Measurements from ENCODE around the gene IL22RA1.

The IL22RA1 gene

DNA sequence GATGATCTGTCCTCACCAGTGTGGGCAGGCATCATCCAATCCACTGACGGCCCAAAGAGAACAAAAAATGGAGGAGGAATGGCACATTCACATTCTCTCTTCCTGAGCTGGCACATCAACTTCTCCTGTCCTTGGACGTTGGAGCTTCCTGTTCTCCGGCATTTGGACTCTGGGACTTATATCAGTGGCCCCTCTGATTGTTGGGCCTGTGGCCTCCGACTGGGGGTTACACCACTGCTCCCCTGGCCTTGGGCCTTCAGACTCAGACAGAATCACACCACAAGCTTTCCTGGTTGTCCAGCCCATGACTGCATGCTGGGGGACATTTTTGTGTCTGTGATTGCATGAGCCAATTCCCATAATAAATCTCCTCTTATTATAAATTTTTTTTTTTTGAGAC, 24.1 kb upstream of the IL22RA1 start:
- DNase-seq (ENCODE audit: low read depth): no peak

DNA sequence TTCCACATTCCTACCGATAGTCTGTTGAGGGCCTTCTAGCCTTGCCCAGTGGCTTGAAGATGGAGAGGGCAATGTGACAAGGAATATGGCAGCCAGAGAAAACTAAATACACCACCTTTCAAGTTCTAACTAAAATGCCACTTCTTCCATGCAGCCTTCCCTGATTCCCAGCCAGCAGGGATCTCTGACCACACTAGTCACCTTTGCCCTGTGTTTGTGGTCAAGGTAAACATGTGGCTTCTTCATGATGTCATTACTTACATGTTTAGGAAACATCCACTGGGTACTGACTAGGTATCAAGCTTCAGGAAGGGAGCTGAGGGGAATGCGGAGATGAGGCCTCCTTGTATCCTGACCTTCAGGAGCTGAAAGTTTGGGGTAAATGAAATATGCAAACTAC, 22.6 kb upstream of the IL22RA1 start:
- DNase-seq (ENCODE audit: low read depth): no peak

DNA sequence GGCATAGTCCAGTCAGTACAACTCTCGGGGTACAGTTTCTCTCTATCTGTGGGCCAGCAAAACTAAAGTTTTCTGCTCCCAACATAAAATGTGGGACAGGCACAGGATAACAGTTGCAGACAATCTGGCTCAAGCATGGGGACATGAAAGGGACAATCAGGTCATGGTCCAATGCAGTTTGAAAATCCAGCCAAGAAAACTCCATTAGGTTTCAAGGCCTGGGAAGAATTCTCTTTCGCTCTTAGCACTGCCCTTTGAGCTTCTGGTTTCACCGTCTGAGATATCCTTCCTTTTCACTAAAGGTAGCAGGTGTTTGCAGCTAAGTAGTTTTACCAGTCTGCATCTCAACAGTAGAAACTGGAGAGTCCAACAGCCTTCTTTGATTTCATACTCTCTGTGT, 21.1 kb upstream of the IL22RA1 start:
- DNase-seq (ENCODE audit: low read depth): no peak

DNA sequence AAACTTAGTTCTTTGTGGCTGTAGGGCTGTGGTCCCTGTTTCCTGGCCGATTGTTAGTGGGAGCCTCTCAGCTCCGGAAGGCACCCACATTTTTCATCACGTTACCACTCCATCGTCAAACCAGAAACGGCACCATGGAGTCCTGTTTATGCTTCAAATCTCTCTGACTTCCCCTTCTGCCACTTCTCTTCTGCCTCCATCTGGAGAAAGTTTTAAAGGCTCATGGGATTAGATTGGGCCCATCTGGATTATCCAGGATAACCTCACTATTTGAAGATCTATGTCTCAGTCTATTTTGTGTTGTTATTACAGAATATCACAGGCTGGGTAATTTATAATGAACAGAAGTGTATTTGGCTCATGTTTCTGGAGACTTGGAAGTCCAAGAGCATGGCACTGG, 19.3 kb upstream of the IL22RA1 start:
- no peak for DNase-seq (ENCODE audit: low read depth)

DNA sequence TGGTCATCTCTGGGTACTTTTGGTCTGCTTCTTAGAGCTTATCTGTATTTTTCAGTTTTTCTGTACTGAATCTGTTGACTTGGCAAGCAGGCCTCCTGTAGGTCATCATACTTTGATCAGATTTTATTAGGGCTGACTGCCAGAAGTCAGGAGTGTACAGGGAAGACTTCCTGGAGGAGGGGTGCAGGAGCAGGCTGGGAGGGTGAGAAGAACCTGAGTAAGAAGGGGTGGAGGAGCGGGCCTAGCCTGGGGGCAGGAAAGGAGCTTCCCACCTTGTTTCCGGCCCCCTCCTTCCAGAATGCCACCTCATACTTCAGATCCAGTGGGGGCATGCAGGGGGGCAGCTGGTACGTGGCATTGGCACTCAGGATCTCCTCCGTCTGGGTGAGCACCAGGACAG, 18.3 kb upstream of the IL22RA1 start:
- DNase-seq (ENCODE audit: low read depth): no peak

DNA sequence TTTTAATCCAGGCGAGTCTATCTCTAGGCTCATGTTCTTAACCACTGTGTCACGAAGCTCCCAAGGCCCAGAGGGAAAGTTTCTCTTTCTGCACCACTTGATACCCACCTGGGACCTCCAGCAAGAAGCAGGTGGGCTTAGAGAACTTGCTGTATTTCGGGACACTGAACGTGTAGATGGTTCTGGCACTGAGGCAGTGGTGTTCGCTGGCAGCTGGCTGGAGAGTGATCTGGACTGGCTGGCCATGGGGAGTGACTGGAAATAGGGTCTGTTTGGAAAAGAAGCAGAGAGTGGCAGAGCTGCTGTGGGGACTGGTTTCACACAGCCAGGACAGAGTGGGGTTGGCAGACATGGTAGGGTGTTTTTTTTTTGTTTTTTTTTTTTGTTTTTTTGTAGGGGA, 16.4 kb upstream of the IL22RA1 start:
- DNase-seq (ENCODE audit: low read depth): no peak

DNA sequence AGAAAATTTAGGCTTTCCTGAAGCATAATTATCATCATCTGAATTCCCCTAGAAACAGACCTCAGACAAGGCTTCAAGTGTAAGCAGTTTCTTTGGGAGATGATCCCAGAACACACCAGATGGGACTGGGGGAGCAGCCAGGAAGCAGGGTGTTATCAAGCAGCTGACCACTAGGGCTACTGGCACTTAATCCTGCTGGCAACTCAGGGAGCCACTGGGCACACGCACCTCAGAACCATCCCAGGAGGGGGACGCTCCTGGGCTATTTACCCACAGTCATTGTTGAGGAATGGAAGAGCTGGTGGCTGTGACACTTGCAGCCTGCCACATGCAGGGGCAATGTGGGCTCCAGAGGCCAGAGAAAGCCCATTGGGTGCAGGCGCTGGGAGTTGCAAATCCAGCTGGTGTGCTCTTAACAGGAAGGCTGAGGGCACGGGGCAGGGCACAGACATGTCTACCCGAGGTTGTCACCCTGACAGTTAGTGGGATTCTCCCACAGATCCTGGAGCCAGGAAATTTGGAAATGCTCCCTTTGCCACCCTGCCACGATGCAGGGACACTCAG, 15.1 kb upstream of the IL22RA1 start:
- no peak for DNase-seq (ENCODE audit: low read depth)

DNA sequence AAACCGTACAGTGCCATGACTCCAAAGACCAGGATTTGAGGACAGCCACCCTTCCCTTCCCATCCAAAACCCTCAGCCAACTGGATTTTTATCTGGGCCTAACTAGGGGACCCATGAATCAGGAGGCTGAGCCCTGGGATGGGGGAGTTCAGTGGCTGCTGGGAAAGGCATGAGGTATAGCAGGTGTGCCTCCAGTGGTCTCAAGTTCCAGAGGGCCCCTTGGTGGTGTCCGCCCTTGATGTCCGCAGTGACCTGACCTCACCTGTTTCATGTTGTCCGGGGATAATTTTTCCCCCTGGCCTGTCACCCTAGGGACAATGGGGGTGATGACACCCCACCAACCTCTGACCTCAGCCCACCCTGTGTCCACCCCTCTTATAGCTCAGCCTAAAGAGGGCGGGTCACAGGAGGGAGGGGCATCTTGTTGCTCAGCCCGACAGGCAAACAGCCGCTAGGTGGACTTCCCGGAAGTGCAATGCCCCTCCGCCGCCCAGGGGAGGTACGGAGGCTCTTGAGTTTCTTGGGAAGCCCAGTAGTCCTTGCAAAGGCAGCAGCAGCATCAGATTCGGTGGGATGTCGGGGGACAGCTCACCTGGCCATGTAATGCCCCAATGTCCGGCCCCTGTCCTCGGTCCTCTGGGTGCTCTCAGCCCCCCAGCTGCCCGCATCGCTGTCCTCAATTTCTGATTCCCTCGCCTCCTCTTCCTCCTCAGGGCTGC, 13.8 kb upstream of the IL22RA1 start:
- DNase-seq (ENCODE audit: low read depth): no peak

DNA sequence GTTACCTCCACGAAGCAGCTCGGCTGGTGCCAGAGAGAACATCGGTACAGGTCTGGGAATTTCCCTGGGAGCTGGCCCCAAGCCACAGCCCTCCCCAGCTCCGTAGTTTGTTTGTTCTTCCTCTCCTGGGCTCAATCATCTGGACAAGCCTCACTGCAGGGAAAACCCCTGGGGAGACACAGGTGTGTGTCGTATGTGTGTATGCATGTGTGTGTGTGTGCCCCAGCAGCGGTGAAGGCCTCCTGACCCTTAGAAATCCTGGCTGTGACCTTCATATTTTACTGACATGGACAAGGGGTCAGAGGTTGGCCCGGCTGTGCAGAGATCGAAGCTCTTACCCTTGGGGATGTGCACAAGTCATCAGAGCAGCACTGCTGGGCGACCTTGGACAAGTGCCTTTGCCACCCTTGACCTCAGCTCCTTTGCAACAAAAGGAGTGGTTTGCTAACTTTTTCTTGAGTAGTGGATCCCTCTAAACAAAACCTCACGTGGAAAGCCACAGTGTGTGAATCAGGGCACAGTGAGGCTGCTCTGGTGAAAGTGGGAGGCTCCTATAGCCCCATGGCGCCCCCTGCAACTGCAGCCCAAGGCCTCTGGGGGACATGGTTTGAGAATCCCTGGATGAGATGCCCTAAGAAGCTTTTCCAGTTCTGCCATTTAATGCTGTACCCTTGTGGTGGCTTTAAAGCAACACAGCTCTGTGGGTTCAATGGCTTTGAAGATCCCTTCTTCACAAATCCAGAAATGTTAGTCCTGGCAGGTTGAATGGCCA, 12.3 kb upstream of the IL22RA1 start:
- no peak for DNase-seq (ENCODE audit: low read depth)

DNA sequence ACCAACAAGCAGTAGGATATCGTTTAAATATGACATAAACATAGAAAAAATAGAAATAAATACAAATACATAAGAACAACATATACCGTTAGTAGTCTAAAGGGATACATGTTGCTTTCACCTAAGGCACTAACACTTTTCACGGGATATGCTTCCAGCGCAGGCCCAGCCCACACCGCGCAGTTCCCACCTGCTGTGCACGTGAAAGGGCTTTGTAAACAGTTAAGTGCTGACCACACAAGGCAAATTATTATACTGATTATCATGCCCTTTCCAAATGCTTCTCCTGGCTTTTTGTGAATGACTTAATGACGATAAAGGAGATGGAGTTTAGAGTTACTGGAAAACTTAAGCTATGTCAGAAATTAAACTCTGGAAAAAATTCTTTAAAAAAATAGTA, 11.3 kb upstream of the IL22RA1 start:
- DNase-seq (ENCODE audit: low read depth): no peak

DNA sequence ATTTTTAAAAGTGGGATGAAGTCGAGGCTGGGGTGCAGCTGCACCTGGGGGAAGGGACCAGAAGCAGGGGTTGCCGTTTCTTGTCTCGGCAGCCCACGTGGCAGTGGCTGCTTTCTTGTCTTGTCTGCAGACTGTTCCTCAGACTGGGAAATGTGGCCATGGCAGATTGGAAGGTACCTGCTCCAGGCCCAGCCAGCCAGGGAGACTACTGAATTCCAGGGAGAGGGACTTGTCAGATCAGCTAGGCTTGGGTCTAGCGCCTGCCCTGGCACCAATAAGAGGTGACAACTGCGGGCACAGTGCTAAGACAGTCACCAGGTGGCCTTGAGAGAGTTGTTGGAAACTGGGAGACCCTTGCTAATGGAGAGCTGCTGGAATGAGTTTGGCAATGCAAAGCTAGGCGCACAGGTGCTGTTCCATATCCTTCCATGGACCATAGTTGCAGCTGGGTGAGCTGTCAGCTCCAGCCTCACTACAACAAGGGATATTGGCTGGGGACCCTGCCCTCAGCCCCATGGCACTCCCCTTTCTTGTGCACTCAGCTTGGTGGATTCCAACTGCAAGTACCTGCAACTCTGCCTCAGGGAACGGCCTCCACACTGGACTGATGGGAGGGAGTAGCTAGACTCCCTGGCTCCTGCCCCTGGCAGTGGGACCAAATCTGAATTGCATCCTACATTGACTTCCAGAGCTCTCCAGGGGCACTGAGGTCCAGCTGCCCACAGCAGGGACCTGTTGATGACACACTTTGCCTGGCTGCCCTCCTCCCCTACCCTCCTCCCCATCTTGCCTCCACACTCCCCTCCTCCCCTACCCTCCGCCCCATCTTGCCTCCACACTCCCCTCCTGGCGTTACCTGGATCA, 9.9 kb upstream of the IL22RA1 start:
- no peak for DNase-seq (ENCODE audit: low read depth)

DNA sequence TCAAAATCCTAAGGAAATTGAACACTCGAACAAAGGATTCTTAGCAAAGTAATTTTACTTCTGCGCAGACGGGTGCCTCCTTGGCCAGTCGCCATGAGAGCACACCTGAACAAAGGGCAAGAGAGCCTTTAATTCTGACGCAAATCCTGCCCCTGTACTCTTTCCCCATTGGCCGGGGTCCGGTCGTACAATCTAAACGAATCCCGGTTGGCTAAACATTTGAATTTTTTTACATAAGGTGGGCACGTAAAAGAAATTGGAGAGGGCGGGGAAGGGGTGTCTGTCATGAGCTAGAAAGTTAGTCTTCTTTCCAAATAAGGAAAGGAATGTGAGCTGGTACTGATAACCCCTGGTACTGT, 8.2 kb upstream of the IL22RA1 start:
- DNase-seq (ENCODE audit: low read depth): no peak

DNA sequence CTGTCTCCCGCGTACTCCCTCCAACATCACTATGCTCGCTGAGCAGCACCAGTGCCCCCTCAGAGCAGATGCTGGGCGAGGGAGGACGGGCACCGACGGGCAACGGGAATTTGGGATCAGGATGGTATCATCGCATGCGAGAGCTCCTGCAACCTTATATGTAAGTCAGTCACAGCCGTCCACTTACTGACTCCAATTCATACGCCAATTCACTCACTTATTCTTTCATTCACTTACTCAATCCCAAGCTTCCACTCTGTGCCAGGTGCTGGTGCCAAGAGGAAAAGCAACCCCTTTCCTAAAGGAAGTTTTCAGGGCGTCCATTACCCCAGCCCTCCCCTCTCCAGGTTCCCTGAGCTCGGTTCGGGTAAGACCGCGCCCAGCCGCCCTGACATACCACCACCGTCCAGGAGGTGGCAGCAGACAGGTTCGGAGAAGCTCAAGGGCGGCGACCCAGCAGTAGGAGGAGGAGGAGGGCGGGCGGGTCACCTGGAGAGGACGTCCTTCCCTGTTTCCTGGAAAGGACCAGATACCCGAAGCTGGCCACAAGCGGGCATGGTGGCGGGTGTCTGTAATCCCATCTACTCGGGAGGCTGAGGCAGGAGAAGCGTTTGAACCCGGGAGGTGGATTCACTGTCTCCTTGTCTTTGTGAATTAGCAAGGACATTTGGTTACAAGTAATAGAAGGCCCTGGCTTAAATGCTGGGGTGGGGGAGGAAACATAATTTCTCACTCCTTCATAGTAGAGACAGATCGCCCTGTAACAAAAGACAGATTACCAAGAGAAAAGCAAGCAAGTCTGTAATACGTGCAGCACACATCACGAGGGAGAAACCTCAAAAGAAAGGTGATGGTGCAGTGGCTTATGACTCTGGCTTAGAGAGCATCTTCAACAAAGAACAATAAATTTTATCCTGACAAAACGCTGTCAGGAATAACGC, 7.6 kb upstream of the IL22RA1 start:
- peak; percentile 84 for DNase-seq (ENCODE audit: low read depth)

DNA sequence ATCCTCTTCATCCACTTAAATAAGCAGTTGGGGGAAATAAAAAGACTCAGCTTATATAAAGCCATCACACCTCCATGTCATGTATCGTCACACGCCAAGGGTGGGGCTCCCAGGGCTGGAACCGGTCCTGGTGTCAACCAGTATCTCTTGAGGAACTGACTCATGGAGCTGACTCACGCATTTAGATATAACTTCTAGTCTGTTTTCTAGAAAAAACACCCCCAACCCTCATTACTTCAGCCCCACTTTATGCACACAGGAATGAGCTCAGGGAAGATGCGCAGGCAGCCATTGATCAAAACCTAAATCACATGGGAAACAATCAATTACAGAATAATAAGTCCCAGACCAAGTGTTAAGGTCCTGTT, 6.9 kb upstream of the IL22RA1 start:
- DNase-seq (ENCODE audit: low read depth): peak; percentile 10

DNA sequence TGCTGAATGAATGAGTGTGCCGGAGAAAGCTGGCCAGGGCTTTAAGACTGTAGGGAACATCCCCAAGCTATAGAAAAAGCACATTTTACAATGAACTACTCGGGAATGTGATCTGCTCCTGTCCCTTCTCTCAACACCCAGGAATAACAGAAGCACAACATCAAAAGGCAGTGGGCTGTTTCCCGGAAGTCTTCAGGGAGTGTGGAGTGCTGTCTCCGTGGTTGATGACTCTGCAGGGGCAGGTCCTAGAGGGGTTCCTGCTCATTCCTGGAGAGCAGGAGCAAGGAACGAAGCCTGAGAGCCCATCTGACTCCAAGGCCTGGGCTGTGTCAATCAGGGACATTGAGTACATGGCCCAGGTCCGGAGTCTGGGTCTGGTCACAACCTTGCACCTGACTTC, 4.9 kb upstream of the IL22RA1 start:
- no peak for DNase-seq (ENCODE audit: low read depth)

DNA sequence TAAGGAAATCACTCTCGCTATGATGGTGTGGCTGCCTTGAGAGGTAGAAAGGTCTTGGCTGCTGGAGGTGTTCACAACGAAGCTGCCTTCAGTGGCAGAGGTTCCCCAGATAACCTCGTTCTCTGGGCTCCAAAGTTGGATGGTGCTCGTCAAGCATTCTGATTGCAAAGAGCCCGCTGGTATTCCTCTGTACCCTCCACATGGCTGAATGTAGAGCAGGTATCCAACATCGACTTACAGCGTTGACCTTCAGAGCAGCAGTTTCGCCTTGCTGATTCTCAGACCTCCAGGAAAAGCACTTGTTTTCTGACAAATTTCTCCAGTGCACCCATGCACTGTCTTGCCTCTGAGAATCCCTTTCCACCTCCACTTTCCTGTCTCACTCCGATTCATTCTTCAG, 4.3 kb upstream of the IL22RA1 start:
- no peak for DNase-seq (ENCODE audit: low read depth)

DNA sequence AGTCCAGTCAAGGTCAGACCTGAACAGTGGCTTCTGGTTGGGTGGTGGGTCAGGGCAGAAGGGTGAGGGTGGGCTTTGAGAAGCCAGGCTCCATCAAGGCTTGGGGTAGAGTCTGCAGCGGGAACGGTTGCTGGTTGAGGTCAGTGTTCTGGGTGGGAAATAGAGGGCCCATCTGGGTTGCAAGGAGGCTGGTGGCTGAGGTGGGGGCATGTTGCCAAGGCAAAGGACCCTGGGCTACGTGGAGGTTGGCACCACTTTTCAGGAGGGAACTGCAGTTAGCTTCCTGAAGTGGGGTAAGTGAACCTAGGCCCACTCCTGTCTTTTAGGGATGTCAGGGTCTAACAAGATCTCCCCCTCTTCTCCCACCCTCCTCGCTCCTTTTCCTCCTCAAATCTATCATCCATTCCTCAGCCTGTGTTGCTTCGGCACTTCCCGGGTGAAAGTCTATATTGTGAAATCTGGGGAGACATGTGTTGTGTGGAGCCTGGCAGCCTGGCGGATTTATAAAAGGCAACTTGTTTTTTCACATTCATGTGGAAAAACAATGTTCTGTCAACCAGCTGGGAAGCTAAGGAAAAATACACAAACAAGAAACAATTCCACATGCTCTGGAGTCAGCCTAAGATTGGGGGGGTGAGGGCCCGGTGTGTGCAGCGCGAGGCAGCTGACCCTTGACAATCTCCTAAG, 1.5 kb downstream of the IL22RA1 start:
- no peak for DNase-seq (ENCODE audit: low read depth)

DNA sequence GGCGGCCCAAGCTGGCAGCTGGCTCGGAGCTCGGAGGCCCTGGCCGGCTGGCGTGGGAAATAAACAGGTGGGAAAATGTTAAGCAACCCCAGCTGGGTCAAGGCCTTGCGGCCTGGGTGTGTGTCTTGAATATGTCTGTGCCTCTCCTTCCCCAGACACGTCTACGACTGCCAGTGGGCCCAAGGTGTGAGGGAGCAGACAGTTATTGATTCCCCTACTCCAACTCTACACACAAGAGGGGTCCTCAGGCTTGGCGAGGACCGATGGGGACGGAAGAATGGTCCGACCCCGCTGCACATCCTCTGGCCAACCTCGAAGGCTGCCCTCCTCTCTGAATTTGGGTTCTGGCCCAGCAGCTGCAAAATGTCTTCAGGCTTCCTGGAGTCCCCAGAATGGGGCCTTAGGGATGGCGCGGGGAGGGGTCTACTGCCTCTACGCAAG, 2.2 kb downstream of the IL22RA1 start:
- DNase-seq (ENCODE audit: low read depth): no peak

DNA sequence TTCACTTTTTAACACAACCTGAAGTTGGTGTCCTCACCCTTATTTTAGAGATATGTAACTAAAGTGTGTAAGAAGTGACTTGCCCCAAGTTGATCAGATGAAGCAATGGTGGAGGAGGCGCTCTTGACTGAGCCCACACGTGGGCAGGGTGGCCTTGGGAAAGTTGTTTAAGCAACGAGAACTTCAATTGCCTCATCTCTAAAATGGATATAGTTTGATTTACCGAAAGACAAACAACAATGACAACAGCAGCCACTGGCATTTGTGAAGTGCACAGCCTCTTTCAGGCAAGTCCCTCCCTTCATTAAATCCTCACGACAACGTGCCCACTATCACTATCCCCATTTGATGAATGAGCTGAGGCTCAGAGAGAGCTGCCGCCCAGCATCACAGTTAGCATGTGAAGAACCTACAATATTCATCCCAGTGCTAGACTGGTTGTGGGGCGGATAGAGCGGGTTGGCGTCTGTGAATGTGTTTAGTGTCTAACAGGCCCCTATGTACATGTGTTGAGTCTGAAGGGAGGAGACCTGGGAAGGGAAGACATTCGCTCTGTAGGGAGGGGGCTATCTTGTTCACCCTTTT, 3.0 kb downstream of the IL22RA1 start:
- DNase-seq (ENCODE audit: low read depth): no peak

DNA sequence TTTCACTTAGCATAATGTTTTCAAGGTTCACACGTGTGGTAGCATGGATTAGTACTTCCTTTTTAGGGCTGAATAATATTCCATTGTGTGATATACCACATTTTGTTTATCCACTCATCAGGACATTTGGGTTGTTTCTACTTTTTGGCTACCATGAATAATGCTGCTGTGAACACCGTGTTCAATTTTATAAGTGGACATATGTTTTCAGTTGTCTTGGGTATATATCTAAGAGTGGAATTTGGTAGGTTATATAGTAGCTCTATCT, 3.8 kb downstream of the IL22RA1 start:
- DNase-seq (ENCODE audit: low read depth): no peak
